Measurements from ENCODE around the gene MFSD2B.

MFSD2B gene

DNA sequence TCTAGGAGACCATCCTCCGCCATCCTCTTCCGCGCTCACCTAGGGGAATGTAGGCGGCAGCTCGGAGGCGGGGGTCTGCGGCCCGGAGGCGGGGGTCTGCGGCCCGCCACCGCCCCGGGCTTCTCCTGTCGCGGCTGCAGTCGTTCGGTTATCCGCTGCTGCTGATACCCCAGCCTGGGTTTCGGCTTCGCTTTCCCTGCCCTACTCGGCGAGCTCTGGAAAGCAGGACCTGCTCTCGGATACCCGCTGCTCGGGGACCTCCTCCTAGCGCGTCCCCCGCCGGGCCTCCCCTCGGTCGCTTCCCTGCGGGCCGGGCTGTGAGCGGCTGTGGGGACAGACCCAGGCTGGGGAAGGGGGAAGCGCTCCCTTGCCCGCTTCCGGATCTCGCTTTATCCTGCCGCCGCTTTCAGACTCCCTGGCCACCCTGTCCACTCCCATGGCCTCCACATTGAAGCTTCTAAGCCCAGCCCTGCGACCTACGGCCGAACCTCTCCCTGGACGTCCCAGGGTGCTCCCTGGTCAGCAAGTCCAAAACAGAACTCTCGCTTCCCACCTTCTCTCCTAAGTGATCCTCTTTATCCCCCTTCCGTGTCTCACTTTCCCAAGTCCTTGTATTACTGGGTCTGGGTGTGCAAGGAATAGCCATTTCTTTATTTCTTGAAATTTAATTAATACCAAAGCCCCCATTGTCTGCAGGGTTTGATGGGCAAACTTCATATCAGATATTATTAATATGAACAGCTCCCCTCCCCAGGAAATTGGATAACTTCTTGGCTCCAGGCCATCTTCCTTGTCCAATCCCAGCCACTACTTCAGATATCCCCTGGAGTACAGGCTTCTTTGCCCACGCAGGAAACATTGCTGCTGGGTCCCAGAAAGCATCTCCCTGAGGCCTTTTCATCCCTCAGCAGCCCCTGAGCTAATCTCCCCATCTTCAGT lies 40.4 kb downstream of the MFSD2B start:
- TF ChIP-seq, protein P1, sequence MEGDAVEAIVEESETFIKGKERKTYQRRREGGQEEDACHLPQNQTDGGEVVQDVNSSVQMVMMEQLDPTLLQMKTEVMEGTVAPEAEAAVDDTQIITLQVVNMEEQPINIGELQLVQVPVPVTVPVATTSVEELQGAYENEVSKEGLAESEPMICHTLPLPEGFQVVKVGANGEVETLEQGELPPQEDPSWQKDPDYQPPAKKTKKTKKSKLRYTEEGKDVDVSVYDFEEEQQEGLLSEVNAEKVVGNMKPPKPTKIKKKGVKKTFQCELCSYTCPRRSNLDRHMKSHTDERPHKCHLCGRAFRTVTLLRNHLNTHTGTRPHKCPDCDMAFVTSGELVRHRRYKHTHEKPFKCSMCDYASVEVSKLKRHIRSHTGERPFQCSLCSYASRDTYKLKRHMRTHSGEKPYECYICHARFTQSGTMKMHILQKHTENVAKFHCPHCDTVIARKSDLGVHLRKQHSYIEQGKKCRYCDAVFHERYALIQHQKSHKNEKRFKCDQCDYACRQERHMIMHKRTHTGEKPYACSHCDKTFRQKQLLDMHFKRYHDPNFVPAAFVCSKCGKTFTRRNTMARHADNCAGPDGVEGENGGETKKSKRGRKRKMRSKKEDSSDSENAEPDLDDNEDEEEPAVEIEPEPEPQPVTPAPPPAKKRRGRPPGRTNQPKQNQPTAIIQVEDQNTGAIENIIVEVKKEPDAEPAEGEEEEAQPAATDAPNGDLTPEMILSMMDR (conservative IDR thresholded peaks at IDR 0.05; ENCODE audit: low read depth, low read length) = no peak
- no peak overlapping the region for H2AFZ ChIP-seq (ENCODE audit: low read depth)
- H3K27ac ChIP-seq = no peak overlapping the region
- H3K4me1 ChIP-seq (ENCODE audit: low read depth, poor library complexity, severe bottlenecking) = peaks cover 14% of the 10 kb centered on the region
- no peak overlapping the region for H3K9ac ChIP-seq
- no peaks in the 10 kb centered on the region for H3K27me3 ChIP-seq (ENCODE audit: insufficient read depth, low read depth)
- H3K4me3 ChIP-seq (IDR thresholded peaks at IDR 0.05; ENCODE audit: insufficient read depth, low read depth, low read length) = no peak overlapping the region
- H3K79me2 ChIP-seq (ENCODE audit: insufficient read depth, low read depth) = no peaks in the 10 kb centered on the region
- no peaks in the 10 kb centered on the region for H4K20me1 ChIP-seq (ENCODE audit: insufficient read depth)
- no peaks in the 10 kb centered on the region for H3K36me3 ChIP-seq (ENCODE audit: insufficient read depth)
- no peak overlapping the region for H3K4me2 ChIP-seq

DNA sequence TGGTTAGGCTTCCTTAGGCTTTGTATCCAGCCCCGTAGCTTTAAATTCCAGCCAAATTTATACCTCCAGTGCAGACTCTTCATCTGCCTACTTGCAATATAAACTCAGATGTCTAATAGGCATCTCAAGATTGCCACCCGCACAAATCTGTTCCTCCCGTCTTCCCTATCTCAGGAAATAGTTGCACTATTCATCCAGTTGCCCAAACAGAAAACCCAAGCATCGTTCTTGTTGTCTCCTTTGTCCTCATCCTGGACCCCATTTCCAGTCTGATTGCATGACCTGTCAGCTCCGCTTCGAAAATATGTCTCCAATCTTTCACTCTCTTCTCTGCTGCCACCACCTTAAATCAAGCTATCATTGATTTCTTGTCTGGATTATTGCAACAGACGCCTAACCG lies 41.9 kb downstream of the MFSD2B start:
- Histone ChIP-seq H3K4me2 (no peak overlapping the region), H3K27ac (no peak overlapping the region), H3K36me3 (ENCODE audit: insufficient read depth) (no peaks in the 10 kb centered on the region), H3K9ac (no peak overlapping the region), H2AFZ (ENCODE audit: low read depth) (no peak overlapping the region), H3K4me1 (ENCODE audit: low read depth, poor library complexity, severe bottlenecking) (peaks cover 7% of the 10 kb centered on the region), H3K27me3 (ENCODE audit: insufficient read depth, low read depth) (no peaks in the 10 kb centered on the region), H4K20me1 (ENCODE audit: insufficient read depth) (no peaks in the 10 kb centered on the region), H3K79me2 (ENCODE audit: insufficient read depth, low read depth) (no peaks in the 10 kb centered on the region), H3K4me3 (IDR thresholded peaks at IDR 0.05; ENCODE audit: insufficient read depth, low read depth, low read length) (no peak overlapping the region)
- TF ChIP-seq, protein P1 (conservative IDR thresholded peaks at IDR 0.05; ENCODE audit: low read depth, low read length) = no peak

DNA sequence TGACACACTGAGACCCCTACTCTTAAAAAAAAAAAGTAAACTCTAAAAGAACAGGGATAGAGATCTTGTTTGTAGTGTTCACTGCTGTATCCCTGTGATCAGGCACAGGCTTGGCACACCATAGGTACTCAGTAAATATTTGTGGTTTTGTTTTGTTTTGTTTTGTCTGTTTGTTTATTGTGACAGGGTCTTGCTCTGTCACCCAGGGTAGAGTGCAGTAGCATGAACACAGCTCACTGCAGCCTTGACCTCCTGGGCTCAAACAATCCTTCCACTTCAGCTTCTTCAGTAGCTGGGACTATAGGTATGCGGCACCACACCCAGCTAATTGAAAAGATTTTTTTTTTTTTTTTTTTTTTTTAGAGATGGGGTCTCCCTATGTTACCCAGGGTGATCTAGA lies 43.1 kb downstream of the MFSD2B start:
- no peak overlapping the region for H3K4me3 ChIP-seq (IDR thresholded peaks at IDR 0.05; ENCODE audit: insufficient read depth, low read depth, low read length)
- no peak overlapping the region for H2AFZ ChIP-seq (ENCODE audit: low read depth)
- TF ChIP-seq, protein P1 (conservative IDR thresholded peaks at IDR 0.05; ENCODE audit: low read depth, low read length) = no peak
- no peaks in the 10 kb centered on the region for H4K20me1 ChIP-seq (ENCODE audit: insufficient read depth)
- H3K4me2 ChIP-seq = no peak overlapping the region
- H3K79me2 ChIP-seq (ENCODE audit: insufficient read depth, low read depth) = no peaks in the 10 kb centered on the region
- no peak overlapping the region for H3K9ac ChIP-seq
- H3K36me3 ChIP-seq (ENCODE audit: insufficient read depth) = no peaks in the 10 kb centered on the region
- no peak overlapping the region for H3K27ac ChIP-seq
- H3K4me1 ChIP-seq (ENCODE audit: low read depth, poor library complexity, severe bottlenecking) = peaks cover 2% of the 10 kb centered on the region
- H3K27me3 ChIP-seq (ENCODE audit: insufficient read depth, low read depth) = no peaks in the 10 kb centered on the region

DNA sequence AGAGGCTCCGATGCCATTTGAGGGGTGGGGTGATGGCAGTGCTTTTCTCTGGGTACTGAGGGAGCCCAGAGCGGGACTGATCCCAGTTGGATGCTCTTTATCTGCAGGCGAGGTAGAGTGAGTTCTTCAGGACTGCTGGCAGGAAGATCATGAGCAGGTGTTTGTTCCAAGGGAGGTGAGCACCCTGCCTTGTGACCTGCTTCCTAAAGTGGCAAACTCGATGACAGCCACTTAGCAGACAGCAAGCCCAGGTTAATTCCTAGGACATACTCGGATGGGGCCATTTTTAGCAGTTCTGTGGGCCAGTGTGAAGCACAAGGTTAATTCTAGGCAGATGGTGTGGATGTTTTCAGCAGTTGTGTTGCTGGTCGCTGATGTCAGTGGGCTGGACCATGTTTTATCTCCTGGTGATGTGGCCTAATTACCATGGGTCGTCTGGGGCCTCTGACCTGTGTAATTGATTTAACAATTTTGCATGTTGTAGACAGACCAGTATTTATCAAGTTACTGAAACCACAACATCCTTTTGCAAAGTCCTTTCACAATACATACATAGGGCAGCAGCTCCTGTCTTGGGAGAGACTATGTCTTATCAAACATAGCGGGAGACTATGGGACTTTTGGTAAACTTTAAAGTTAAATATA lies 44.6 kb downstream of the MFSD2B start:
- Histone ChIP-seq H4K20me1 (ENCODE audit: insufficient read depth) (no peaks in the 10 kb centered on the region), H3K36me3 (ENCODE audit: insufficient read depth) (no peaks in the 10 kb centered on the region)
- TF ChIP-seq, protein P1 (conservative IDR thresholded peaks at IDR 0.05; ENCODE audit: low read depth, low read length) = no peak

More for the DNA sequence above, 44.6 kb downstream of the MFSD2B start:
- no peak overlapping the region for H2AFZ ChIP-seq (ENCODE audit: low read depth)
- H3K79me2 ChIP-seq (ENCODE audit: insufficient read depth, low read depth) = no peaks in the 10 kb centered on the region
- H3K4me1 ChIP-seq (ENCODE audit: low read depth, poor library complexity, severe bottlenecking) = no peaks in the 10 kb centered on the region
- H3K4me3 ChIP-seq (IDR thresholded peaks at IDR 0.05; ENCODE audit: insufficient read depth, low read depth, low read length) = no peak overlapping the region
- no peaks in the 10 kb centered on the region for H3K27me3 ChIP-seq (ENCODE audit: insufficient read depth, low read depth)
- H3K4me2 ChIP-seq = no peak overlapping the region
- H3K27ac ChIP-seq = no peak overlapping the region
- H3K9ac ChIP-seq = no peak overlapping the region
